ENCODE measurements around the gene OR10K1. TPM values are rescaled to one million over a fixed set of nuclear protein-coding genes. Genes with fewer than 3 reads are reported as not detected.

The OR10K1 gene, protein sequence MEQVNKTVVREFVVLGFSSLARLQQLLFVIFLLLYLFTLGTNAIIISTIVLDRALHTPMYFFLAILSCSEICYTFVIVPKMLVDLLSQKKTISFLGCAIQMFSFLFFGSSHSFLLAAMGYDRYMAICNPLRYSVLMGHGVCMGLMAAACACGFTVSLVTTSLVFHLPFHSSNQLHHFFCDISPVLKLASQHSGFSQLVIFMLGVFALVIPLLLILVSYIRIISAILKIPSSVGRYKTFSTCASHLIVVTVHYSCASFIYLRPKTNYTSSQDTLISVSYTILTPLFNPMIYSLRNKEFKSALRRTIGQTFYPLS
- not detected for polyA plus RNA-seq (2013, experiment 1 of 2)
- polyA plus RNA-seq (2013, experiment 2 of 2), result not detected

DNA sequence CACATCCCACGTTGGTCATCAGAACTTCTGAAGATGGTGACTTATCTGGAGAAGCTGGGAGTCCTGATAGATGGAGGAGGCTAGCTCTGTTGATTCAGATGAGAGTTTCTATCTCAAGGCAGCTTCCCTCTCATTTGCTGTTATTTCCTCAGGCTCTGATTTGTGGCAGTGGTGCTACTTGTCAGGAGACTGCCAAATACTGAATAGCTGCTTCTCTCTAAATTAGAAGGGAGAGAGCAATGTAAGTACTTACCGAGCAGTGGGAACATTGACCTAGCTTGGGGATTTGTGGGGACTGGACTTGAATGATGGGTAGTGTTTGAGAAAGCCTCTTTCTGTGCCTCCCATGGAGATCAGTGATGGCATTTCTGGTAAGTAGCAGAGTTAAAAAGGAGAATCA lies at the start of gene OR10K1:
TSS of gene OR10K1 (plus strand) at position 301 of the 400 bp plus-strand sequence. CDS start 3,728 bp downstream, outside the sequence.
- no peak within 1 kb of the TSS for H2BK5ac ChIP-seq (ENCODE audit: low read depth, low read length, poor library complexity, severe bottlenecking)
- H2BK12ac ChIP-seq (ENCODE audit: low read length in 2 of 2), result no peak within 1 kb of the TSS
- H3K27ac ChIP-seq (ENCODE audit: low read length, poor library complexity, severe bottlenecking), result no peak within 1 kb of the TSS
- H3K79me1 ChIP-seq (replicated peaks; ENCODE audit: low read length, poor library complexity, severe bottlenecking), result no peaks in the 10 kb centered on the region
- H3K14ac ChIP-seq (ENCODE audit: low read length in 2 of 2), result no peak within 1 kb of the TSS
- no peaks in the 10 kb centered on the region for H3K9me3 ChIP-seq (ENCODE audit: control insufficient read depth, low read length)
- H2BK15ac ChIP-seq (ENCODE audit: low read depth, poor library complexity, severe bottlenecking), result no peak within 1 kb of the TSS
- no peak for DNase-seq
- H3K23ac ChIP-seq (ENCODE audit: low read length in 2 of 2), result no peak within 1 kb of the TSS
- H2BK120ac ChIP-seq (ENCODE audit: low read depth, low read length), result no peak within 1 kb of the TSS
- H2AFZ ChIP-seq (ENCODE audit: low read depth, low read length), result no peak within 1 kb of the TSS
- no peak within 1 kb of the TSS for H3K4ac ChIP-seq (ENCODE audit: low read depth in 1 of 2, low read length in 2 of 2)
- no peak within 1 kb of the TSS for H4K8ac ChIP-seq (ENCODE audit: low read length)
- WGBS, result 70% methylated on average over 2 of the region's 2 CpGs
- no peak within 1 kb of the TSS for H3K9ac ChIP-seq (ENCODE audit: low read length)
- no peaks in the 10 kb centered on the region for H3K27me3 ChIP-seq (ENCODE audit: control insufficient read depth in 1 of 2, insufficient read depth in 1 of 2, low read length in 2 of 2)
- H3K18ac ChIP-seq (ENCODE audit: low read depth in 1 of 2, low read length in 2 of 2), result no peak within 1 kb of the TSS
- no peak within 1 kb of the TSS for H3K4me3 ChIP-seq (ENCODE audit: insufficient read depth in 1 of 2, low read depth in 1 of 2, low read length in 2 of 2)
- H2AK5ac ChIP-seq (ENCODE audit: low read length, severe bottlenecking), result no peak within 1 kb of the TSS
- no peak within 1 kb of the TSS for H4K91ac ChIP-seq (ENCODE audit: low read length)
- H3K4me1 ChIP-seq (ENCODE audit: control insufficient read depth, insufficient read depth, low read depth, low read length), result no peaks in the 10 kb centered on the region
- no peak within 1 kb of the TSS for H3K4me2 ChIP-seq (ENCODE audit: low read length, poor library complexity, severe bottlenecking)
- H3K36me3 ChIP-seq (ENCODE audit: control insufficient read depth in 1 of 2, insufficient read depth in 2 of 2, low read depth in 1 of 2, low read length in 2 of 2), result no peaks in the 10 kb centered on the region

DNA sequence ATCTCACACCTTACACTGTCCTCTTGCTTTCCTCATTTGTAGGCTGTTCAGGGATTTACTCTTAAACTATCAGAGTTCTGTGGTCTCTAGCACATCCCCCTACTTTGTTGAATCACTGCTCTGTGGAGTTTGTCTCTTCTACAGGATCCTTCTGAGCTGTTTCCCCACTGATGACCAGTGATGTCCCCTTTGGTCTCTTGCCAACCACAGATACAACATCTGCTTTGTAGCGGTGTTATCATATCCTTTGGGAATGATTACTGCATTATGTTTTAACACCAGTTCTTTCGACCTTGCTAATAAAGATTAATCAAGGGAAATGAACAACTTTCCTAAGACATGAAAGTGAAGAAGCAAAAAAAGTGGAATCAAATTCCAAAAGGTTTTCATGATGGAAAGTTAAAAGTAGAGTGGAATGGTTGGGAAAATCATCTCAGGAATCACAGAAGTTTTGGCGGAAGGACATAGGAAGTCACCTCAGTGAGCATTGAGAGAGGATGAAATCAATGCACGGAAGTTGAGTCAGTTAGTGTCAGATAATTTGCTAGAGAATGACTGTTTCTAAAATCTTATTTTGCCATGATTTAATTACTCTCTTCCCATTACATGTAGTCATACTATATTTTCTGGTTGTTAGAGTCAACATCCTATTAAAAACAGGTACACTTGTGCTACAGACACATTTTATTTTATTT lies 46.8 kb upstream of the OR10K1 start:
- no peak overlapping the region for H2AFZ ChIP-seq (ENCODE audit: low read depth, low read length)
- no peak overlapping the region for H2BK15ac ChIP-seq (ENCODE audit: low read depth, poor library complexity, severe bottlenecking)
- no peak overlapping the region for H3K9ac ChIP-seq (ENCODE audit: low read length)
- no peak overlapping the region for H4K91ac ChIP-seq (ENCODE audit: low read length)
- H3K4me2 ChIP-seq (ENCODE audit: low read length, poor library complexity, severe bottlenecking), result no peak overlapping the region
- no peak overlapping the region for H3K18ac ChIP-seq (ENCODE audit: low read depth in 1 of 2, low read length in 2 of 2)
- no peak overlapping the region for H2AK5ac ChIP-seq (ENCODE audit: low read length, severe bottlenecking)
- H2BK120ac ChIP-seq (ENCODE audit: low read depth, low read length), result no peak overlapping the region
- no peak overlapping the region for H3K4ac ChIP-seq (ENCODE audit: low read depth in 1 of 2, low read length in 2 of 2)
- no peak overlapping the region for H3K4me3 ChIP-seq (ENCODE audit: insufficient read depth in 1 of 2, low read depth in 1 of 2, low read length in 2 of 2)
- no peaks in the 10 kb centered on the region for H3K9me3 ChIP-seq (ENCODE audit: control insufficient read depth, low read length)
- H3K79me1 ChIP-seq (replicated peaks; ENCODE audit: low read length, poor library complexity, severe bottlenecking), result no peaks in the 10 kb centered on the region
- H3K23ac ChIP-seq (ENCODE audit: low read length in 2 of 2), result no peak overlapping the region
- whole genome bisulfite sequencing, result 94% methylated on average over 2 of the region's 4 CpGs
- DNase-seq, result no peak
- no peak overlapping the region for H4K8ac ChIP-seq (ENCODE audit: low read length)
- H3K36me3 ChIP-seq (ENCODE audit: control insufficient read depth in 1 of 2, insufficient read depth in 2 of 2, low read depth in 1 of 2, low read length in 2 of 2), result no peaks in the 10 kb centered on the region
- no peak overlapping the region for H2BK5ac ChIP-seq (ENCODE audit: low read depth, low read length, poor library complexity, severe bottlenecking)
- no peaks in the 10 kb centered on the region for H3K4me1 ChIP-seq (ENCODE audit: control insufficient read depth, insufficient read depth, low read depth, low read length)
- H3K14ac ChIP-seq (ENCODE audit: low read length in 2 of 2), result no peak overlapping the region
- H3K27me3 ChIP-seq (ENCODE audit: control insufficient read depth in 1 of 2, insufficient read depth in 1 of 2, low read length in 2 of 2), result no peaks in the 10 kb centered on the region
- H3K27ac ChIP-seq (ENCODE audit: low read length, poor library complexity, severe bottlenecking), result no peak overlapping the region
- no peak overlapping the region for H2BK12ac ChIP-seq (ENCODE audit: low read length in 2 of 2)

DNA sequence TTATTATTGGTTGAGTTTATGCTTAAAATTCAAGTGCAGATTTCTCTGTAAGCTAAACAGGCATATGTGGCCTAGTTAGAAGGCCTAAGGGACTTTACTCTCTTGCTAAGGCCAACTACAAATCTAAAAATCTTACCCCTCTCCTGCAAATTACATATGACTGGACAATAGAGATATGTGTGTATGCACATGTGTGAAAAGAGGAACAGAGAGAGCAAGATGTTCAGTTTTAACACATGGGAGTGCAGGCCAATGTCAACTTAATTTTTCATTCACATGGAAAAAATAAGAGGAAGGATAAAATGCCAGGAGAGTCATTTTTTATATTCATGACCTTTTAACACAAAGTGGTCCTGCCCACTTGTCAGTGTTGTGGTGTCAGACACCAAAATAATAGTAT lies 44.0 kb upstream of the OR10K1 start:
- Histone ChIP-seq H2BK12ac (ENCODE audit: low read length in 2 of 2) (no peak overlapping the region), H3K4ac (ENCODE audit: low read depth in 1 of 2, low read length in 2 of 2) (no peak overlapping the region), H3K23ac (ENCODE audit: low read length in 2 of 2) (no peak overlapping the region), H3K4me1 (ENCODE audit: control insufficient read depth, insufficient read depth, low read depth, low read length) (no peaks in the 10 kb centered on the region), H4K91ac (ENCODE audit: low read length) (no peak overlapping the region), H4K8ac (ENCODE audit: low read length) (no peak overlapping the region), H3K27ac (ENCODE audit: low read length, poor library complexity, severe bottlenecking) (no peak overlapping the region), H2BK120ac (ENCODE audit: low read depth, low read length) (no peak overlapping the region), H2BK5ac (ENCODE audit: low read depth, low read length, poor library complexity, severe bottlenecking) (no peak overlapping the region), H3K4me3 (ENCODE audit: insufficient read depth in 1 of 2, low read depth in 1 of 2, low read length in 2 of 2) (no peak overlapping the region), H3K27me3 (ENCODE audit: control insufficient read depth in 1 of 2, insufficient read depth in 1 of 2, low read length in 2 of 2) (no peaks in the 10 kb centered on the region), H3K4me2 (ENCODE audit: low read length, poor library complexity, severe bottlenecking) (no peak overlapping the region), H3K18ac (ENCODE audit: low read depth in 1 of 2, low read length in 2 of 2) (no peak overlapping the region), H3K36me3 (ENCODE audit: control insufficient read depth in 1 of 2, insufficient read depth in 2 of 2, low read depth in 1 of 2, low read length in 2 of 2) (no peaks in the 10 kb centered on the region), H2BK15ac (ENCODE audit: low read depth, poor library complexity, severe bottlenecking) (no peak overlapping the region), H3K79me1 (replicated peaks; ENCODE audit: low read length, poor library complexity, severe bottlenecking) (no peaks in the 10 kb centered on the region), H2AK5ac (ENCODE audit: low read length, severe bottlenecking) (no peak overlapping the region), H3K9me3 (ENCODE audit: control insufficient read depth, low read length) (no peaks in the 10 kb centered on the region), H2AFZ (ENCODE audit: low read depth, low read length) (no peak overlapping the region), H3K14ac (ENCODE audit: low read length in 2 of 2) (no peak overlapping the region), H3K9ac (ENCODE audit: low read length) (no peak overlapping the region)
- no peak for DNase-seq

DNA sequence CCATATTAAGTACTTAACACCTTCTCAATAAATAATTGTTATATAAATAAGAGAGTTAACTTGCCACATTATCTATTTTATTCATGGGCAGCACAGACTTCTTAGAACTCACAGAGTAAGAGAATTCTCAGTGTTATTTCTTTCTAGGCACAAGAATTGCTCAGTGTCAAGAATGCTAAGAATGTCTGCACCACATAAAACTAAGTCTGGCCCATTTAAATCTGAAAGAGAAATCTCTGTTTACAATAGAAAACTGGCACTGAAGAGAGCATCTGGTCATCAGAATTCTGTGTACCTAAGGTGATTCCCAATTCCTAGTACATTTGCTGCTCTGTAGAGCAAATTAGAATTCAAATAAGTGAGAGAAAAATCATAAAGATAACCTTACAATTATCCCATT lies 39.4 kb upstream of the OR10K1 start:
- no peak overlapping the region for H3K9ac ChIP-seq (ENCODE audit: low read length)
- no peak overlapping the region for H3K18ac ChIP-seq (ENCODE audit: low read depth in 1 of 2, low read length in 2 of 2)
- H2BK120ac ChIP-seq (ENCODE audit: low read depth, low read length), result no peak overlapping the region
- H2BK12ac ChIP-seq (ENCODE audit: low read length in 2 of 2), result no peak overlapping the region
- DNase-seq, result no peak
- no peak overlapping the region for H3K23ac ChIP-seq (ENCODE audit: low read length in 2 of 2)
- no peak overlapping the region for H3K14ac ChIP-seq (ENCODE audit: low read length in 2 of 2)
- no peak overlapping the region for H2BK15ac ChIP-seq (ENCODE audit: low read depth, poor library complexity, severe bottlenecking)
- H3K4ac ChIP-seq (ENCODE audit: low read depth in 1 of 2, low read length in 2 of 2), result no peak overlapping the region
- H4K8ac ChIP-seq (ENCODE audit: low read length), result no peak overlapping the region
- no peak overlapping the region for H2AFZ ChIP-seq (ENCODE audit: low read depth, low read length)
- no peak overlapping the region for H4K91ac ChIP-seq (ENCODE audit: low read length)
- no peaks in the 10 kb centered on the region for H3K36me3 ChIP-seq (ENCODE audit: control insufficient read depth in 1 of 2, insufficient read depth in 2 of 2, low read depth in 1 of 2, low read length in 2 of 2)
- no peak overlapping the region for H3K4me3 ChIP-seq (ENCODE audit: insufficient read depth in 1 of 2, low read depth in 1 of 2, low read length in 2 of 2)
- no peak overlapping the region for H3K4me2 ChIP-seq (ENCODE audit: low read length, poor library complexity, severe bottlenecking)
- no peak overlapping the region for H2BK5ac ChIP-seq (ENCODE audit: low read depth, low read length, poor library complexity, severe bottlenecking)
- no peak overlapping the region for H3K27ac ChIP-seq (ENCODE audit: low read length, poor library complexity, severe bottlenecking)
- H3K27me3 ChIP-seq (ENCODE audit: control insufficient read depth in 1 of 2, insufficient read depth in 1 of 2, low read length in 2 of 2), result no peaks in the 10 kb centered on the region
- H3K4me1 ChIP-seq (ENCODE audit: control insufficient read depth, insufficient read depth, low read depth, low read length), result no peaks in the 10 kb centered on the region
- no peaks in the 10 kb centered on the region for H3K9me3 ChIP-seq (ENCODE audit: control insufficient read depth, low read length)
- no peak overlapping the region for H2AK5ac ChIP-seq (ENCODE audit: low read length, severe bottlenecking)
- H3K79me1 ChIP-seq (replicated peaks; ENCODE audit: low read length, poor library complexity, severe bottlenecking), result no peaks in the 10 kb centered on the region

All from mesenchymal stem cell (in vitro differentiated cells and primary cell).